HG03060 (cell line): ENCODE measurements around the gene POFUT2.

Source experiments
- ATAC-seq: cut with Tn5 transposase; IDR thresholded peaks from one replicate; pipeline ENCODE4 v1.9.1; 2021; ENCODE audit warnings: low read depth, moderate number of reproducible peaks; ENCODE audit not compliant: unreplicated experiment

The POFUT2 gene

DNA sequence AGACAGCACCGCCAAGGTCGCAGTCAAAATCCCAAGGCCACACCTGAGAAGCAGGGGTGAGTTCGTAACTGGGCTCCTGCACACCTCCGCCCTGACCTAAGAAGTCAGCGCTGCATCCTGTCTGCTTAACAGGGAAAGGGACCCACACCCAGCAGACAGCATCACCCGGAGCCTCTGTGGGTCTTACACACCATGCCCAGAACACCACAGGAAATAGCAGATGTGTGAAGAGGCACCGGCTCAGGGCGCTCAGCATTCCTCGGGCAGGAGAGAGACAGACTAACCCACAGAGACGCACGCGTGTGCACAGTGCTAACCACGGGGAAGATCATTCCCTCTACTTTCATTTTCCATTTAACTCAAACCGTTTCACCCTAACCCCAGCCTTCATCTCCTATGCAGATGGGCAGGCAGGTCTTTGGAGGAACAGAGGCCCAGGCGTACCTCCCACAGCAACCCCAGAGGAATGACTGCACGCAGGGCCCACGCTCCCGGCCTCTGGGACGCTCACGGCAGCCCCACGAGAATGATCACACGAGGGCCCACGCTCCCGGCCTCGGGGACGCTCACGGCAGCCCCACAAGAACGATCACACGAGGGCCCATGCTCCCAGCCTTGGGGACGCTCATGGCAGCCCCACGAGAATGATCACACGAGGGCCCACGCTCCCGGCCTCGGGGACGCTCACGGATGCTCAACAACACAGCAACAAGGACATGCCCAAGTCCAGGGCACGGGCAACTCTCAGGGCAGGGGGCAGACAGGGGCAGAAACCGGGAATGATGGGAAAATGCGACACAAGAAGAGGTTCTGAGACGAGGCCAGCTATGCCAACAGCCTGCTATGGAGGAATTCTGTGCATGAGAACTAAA lies 20.9 kb downstream of the POFUT2 start:
- no peak for ATAC-seq

DNA sequence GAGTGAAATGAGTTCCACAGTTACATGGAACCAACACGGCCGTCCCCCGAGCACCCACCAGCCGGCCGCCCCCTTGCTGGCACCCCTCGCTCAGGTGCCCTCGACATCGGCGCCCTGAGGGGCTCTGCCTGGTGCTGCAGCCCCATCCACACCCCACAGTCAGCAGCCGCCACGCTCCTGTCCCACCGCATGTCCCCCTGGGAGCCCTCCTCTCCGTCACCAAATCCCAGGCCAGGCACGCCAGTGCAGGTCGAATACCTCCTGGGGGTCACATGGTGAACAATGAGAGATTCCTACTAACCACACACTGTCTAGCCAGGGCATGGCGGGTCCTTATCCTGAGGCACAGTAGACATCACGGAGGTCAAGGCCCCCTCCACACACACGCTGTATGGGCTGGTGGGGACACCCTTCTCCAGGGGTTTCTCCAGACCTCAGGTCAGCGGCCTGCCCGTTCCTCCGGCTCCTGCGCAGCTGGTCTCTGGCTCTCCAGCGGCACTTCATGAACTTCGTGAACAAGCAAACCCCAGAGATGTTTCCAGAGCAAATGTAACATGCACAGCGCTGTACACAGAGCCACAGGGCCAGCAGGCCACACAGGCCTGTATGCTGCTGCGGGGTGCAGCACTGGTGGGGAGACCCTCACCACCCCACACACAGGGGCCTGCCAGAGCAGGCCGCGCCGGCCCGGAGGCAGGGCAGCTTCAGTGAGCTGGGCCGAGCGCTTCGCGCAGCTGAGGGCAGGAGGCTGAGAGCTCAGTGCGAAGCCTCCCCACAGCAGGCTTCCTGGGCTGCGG lies 21.8 kb downstream of the POFUT2 start:
- no peak for ATAC-seq

DNA sequence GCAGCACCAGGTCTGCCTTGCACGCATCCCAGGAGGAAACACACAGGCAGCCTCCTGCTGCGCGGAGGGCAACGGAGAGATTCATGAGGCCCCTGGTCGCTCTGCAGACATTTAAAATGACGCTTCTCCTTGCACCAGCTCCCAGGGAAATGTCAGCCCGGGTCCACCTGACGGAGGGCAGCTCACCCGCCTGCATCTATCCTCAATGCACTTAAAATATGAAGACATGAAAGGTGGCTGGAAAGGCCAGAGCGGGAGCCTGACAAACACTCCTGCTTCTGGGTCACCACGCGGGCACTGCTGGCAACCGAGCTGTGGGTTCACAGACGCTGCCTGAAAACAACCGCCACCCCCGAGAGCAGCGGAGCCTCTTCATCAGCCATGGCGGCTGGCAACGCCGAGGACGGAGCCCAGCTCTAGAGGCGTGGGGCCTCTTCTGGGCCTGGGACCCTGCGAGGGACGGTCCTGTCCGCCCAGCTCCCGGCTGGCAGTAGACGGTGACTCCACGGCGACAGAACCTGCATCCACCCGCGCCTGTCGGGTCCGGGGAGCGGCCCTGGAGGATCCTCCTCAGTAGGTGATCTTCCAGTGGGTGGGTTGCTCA lies 22.7 kb downstream of the POFUT2 start:
- ATAC-seq: no peak

DNA sequence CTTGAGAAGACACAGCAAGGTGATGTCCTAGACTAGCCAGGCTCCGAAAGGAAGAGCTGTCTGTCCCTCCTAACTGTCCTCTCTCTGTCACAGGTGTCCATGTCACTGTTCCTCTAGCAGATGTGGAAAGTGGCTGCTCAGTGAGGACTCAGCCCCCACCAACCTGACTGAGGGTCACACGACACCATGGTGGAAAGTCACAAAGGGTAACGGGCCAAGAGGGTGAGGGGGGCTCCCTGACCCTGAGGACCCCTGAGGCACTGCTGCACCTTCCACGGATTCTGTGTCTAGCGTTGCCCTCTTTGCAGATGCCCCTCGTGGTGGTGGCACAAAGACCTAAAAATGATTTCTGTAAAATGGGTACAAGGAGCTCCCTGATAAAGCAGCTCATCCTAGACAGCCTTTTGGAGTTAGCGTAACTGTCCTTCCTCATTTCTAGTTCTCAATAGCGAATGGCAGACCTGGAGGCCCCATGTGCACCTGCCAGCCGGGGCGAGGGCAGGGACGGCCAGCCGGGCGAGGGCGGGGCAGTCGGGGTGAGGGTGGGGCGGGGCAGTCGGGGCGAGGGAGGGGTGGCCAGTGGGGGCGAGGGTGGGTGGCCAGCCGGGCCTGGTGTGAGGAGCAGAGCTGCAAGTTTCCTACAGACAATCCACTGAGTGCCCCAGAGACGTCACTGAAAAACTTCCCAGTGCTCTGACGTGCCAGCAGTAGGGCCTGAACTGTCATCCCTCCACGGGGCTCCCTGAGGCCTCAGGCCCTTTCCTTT lies 23.4 kb downstream of the POFUT2 start:
- ATAC-seq: no peak

DNA sequence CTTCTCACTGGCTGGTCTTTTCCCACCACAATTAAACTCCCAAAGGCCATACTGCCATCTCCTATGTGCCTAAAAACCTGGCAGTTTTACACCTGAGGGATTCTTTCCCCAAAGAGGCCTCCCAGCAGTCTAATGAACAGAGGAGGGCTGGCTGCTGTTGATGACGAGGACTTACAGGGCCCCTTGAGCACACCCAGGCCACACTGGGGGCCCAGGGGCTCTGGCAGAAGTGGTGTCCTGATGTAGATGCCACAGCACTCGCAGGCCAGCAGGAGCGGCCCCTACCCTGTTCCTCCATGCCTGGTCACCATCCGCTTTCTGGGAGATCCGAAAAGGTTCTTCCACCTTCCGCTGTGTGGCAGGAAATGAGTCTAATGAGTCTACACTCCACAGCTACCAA lies 24.2 kb downstream of the POFUT2 start:
- ATAC-seq: no peak

DNA sequence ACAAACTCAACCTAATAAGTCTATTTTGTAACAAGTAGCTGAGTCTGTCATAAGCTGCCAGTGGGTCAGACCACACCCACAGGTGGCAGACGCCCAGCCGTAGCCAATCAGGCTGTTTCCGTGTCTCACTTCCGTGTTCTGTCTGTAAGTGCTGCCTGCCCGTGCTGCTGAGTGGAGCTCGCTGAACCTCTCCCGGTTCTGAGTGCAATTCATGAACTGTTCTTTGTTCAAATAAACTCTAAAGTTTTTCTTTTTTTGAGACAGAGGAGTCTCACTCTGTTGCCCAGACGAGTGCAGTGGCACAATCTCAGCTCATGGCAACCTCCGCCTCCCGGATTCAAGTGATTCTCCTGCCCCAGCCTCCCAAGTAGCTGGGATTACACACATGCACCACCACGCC lies 25.1 kb downstream of the POFUT2 start:
- ATAC-seq: no peak

DNA sequence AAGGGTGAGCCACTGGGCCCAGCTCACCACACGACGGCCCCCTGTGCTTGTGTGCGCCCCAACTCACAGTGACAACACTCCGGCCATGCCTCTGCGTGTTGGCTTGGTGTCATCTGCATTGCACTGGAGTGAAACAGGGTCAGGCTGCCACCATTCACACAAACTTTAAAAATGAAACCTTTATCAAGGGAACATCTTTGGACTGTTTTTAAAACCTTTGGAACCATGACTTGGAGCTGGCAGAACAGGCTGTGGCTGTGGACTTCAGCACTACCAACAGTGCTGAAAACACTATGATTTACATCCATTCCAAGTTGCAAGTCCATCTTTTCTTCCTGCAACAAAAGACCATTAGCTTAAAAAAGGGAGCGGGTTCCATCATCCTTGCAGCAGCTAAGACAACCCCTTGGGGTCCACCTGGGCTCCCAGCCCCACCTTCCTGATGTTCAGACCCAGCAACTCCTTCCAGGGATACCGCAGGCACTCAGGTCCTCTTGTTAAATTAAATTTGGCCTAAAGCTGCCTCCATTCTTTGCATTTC lies 25.6 kb downstream of the POFUT2 start:
- ATAC-seq: no peak

DNA sequence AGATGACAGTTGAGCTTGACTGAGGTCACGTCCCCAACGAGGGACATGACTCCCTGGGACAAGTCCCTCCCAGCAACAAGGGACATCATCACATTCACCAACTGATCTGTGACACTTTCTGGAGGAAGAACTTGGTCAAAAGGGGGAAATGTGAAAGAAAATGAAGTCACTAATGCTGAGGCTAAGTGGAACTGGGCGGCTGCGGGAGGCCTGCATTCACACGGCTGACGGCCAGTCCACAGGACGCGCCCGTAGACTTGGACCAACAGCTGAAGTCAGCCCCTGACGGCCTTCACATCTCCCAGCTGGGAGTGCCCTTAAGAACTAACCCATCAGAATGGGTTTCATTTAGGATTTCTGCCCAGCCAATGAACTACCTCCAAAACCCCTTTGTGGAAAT lies 26.6 kb downstream of the POFUT2 start:
- no peak for ATAC-seq

DNA sequence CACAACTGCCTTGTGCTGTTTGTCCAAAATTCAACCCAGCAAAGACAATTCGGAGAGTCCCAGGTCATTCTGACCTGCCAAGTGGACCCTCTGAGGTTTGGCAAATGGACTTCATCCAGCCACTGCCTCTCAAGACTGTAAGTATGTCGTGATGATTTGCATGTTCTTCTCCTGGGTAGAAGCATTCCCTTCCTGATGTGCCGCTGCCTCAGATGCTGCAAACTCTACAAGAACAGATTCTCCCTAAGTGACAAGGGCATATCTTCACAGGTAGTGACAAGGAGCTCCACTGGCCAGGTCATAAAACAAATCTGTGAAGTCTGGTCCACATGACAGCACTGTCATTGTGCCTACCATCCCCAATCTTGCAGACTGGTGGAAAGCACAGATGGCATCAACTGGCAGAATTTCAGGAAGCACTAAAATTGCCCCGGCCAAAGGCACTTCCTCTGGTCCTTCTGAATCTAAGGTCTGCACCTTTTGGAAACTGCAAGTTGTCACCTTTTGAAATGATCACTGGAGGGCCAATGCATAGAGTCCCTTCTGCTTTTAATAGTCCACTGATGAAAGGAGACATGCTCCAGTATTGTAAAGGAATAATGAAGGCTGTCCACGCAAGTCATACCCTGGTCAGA lies 27.4 kb downstream of the POFUT2 start:
- no peak for ATAC-seq

DNA sequence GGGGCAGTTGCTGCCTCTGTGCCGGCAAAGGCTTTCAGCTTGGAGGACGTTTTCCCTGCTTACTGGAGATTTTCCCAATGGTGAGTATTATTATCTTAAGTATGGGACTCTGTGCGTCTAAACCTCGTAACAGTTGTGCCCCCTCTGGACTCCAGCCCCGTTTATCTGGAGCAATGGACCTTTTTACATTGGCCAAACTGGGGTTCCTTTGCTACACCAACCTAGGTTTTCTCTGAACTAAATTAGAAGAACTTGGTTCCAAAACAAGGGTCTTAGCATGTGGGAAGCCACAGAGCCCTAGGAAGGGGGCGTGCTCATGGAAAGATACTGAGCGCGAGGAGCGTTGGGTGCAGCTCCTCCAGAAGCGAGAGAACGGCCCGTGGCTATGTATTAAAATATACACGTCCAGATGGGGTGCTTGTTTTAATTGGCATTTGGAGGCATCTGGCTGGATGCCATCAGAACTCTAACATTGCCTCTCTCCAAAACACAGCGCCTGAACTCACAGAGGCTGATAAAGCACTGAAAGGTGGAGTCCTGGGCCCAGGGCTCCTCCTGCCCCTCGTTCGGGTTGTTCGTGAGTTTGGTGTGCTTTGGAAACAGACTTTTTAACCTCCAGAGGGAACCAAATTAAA lies 28.4 kb downstream of the POFUT2 start:
- ATAC-seq: no peak

DNA sequence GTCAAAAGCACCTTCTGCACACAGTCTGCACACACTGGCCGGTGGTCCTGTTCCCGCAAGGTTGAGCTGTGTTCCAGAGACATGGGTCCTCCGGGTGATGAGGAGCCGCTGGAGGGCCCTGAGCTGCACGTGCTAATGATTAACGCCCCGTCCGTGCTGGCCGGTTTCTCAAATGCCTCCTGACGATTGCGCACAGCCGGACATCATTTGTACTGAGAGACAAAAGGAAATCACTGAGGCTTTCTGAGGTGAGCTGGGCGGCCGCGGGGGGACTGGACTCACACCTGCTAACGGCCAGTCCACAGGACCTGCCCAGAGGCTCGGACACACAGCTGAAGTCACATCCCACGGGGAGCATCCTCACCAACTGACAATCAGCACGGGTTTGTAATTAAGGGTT lies 29.2 kb downstream of the POFUT2 start:
- ATAC-seq: no peak

DNA sequence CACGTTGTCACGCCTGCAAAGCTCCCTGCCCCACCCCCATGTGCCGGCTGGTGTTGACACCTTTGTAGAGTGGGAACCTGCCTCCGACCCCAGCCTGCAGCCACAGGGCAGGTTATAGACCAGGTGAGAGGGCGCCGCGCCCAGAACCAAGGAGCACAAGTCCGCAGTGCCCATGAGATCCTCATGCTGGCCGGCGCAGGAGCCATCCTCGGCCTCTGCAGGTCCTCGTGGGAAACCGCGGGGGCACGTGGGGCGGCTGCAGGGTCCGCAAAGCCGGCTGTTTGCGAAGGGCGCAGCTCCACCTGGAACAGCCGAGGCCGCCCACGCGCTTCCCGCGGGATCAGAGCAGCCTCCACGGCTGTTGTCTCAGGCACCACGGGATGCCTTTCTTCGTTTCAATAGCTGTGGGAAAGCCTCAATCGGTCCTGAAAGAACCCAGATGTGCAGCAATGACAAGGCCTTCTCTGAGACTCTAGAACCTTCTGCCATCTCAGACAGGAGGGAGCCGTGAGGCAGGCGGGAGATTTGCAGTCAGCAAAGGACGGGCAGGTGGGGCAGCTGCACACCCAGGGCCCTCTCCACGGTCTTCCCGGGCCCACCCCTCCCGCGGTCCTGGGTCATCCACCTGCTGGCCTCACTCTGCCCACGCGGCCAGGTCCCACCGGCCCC lies 29.9 kb downstream of the POFUT2 start:
- ATAC-seq: no peak

DNA sequence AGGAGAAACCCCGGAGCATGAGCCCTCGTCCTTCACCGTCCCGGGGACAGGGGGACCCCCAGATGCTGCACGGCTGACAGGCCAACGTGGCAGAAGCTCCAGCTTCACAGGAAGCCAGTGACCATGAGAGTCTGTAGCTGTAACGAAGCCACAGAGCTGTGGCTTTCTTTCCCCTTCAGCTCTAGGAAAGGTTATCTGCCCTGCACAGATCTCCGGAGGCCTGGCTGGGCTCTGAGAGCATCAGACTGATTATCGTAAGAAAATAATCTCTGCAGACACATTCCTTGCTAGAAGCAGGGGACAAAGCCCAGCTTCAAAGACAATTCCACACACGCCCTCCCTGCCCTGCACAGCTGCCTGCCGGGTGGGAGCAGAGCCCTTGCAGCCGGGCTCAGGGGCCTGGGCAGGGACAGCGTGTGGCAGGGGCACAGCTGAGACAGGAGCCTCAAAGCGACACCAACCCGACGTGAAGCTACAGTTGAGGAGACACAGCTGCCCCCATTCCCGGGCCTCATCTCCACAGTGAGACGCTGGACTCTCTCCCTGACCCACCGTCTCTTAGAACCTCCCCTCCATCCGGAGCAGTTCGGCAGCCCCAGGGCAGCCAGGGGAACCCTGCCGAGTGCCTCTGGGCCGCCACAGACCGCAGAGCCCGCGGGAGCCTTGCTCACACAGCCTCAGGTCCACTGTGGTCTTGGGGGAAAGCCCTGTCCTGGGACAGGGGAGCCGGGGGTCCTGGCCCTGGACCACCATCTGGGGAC lies 30.6 kb downstream of the POFUT2 start:
- no peak for ATAC-seq

DNA sequence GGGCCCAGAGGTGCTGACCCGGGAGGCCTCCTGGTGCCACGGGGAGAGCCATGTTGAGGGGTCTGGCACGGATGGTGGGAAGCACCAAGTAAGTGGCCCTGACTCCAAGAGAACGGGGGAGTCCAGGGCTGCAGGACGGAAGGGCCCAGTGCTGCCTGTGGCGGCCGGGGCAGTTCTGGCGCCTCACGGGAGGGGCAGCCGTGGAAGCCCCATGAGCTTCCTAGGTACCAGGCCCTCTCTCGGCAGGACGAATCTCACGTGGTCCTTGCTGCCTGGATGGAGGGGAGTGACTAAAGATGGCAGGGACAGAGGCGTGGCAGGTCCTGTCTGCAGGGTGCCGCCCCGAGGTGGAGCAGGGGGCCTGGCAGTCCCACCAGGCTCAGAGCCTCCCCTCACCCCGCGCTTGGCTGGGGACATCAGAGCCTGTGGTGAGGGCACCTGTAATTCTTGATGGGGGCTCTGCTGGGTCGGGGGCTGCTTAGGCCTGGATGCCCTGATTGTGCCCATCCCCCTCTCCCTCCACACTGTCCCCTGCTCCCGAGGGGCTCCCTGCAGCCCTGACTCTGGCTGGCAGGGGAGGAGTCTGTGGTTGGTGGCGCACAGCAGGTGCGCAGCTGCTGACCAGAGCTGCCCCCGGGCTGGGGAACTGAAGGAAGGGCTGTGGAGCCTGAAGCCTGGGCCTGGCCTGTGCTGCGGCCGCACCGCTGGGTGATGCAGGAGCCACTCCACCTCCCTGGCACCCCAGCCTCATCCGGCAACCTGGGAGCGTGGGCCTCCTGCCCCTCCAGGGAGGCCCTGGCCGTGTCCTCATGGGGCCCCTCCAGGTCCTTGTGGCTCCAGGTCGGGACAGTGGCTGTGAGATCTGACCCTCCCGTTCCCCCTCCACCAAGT lies 31.4 kb downstream of the POFUT2 start:
- ATAC-seq: no peak

DNA sequence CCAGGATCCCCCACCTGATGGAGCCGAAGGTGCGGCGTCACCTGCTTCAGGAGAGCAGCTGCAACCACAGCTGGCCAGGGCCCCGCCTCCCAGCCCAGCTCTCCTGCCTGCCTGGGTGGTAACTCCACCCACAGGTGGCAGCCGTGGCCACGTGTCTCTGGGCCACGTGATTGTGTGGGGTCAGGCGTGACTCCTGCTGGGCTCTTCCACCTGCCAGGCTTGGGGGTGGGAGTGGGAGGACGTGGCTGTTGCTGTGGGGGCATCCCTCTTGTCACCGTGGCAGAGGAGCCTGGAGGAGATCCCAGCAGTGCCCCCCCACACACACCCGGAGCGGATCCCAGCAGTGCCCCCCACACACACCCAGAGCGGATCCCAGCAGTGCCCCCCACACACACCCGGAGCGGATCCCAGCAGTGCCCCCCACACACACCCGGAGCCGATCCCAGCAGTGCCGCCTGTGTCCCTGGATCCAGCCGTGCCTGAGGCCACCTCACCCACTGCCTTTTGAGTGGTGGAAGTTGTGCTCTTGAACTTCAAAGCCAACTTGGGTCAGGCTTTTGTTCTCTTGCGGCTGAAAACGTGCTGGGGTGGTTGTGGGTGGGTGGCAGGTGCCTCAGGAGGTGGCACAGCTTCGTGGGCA lies 32.2 kb downstream of the POFUT2 start:
- no peak for ATAC-seq

DNA sequence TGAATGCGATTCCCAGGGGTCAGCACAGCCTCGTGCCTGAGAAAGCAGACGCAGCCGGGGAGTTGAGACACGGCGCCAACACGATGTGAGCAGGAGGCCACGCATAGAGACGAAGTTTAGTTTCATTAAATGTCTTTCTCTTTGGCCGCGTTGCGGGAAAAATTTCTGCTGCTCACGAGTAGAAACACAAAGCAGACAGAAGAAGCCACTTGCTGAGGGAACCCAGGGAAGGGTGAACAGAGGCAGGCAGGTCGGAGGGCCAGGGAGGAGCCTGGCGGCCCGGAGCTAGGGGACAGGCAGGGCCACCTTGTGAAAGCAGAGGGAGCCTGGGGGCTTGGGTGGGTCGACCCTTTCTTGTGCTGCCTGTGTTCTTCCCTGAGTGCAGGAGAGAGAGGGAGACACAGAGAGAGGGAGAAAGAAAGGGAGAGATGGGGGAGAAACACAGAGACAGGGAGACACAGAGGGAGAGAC lies 33.2 kb downstream of the POFUT2 start:
- no peak for ATAC-seq
